Measurements from ENCODE around the gene URM1. TPM values are rescaled to one million over a fixed set of nuclear protein-coding genes. Genes with fewer than 3 reads are reported as not detected.

URM1 gene
- total RNA-seq, 1 experiment from 2014 or later = 45.4 TPM

DNA sequence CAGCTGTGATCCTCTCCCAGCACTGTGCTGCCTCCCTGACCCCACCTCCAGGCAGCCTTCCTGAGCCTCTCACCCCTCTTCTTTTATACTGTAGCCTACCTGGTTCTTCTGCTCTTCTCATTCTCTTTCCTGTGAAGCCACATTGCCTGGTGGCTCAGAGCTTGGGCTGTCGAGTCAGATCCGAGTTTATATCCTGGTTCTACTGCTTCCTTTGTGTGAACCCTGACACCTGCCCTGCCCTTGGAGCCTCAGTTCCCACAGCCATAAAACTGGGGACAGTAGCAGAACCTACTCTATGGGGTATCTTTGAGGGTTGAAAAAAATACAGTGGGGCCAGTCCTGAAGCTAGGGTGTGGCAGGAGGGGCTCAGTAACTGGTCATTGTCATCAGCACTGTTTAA is 22.0 kb upstream of the URM1 start:
- POLR2A ChIA-PET = no interaction called here
- H3K9me3 ChIP-seq (ENCODE audit: control insufficient read depth, insufficient read depth, low read depth, low read length) = no peaks in the 10 kb centered on the region
- in situ Hi-C loops (cut with HindIII; ENCODE audit: low pct_unique_long_range_greater_than_20kb, low sequenced_read_pairs) = no loop called here
- DNase-seq (ENCODE audit: low read depth, low spot score) (no peak), ATAC-seq (no peak)
- no peaks in the 10 kb centered on the region for H3K4me1 ChIP-seq (ENCODE audit: control insufficient read depth, insufficient read depth, low read length)
- no TSS peak for BruUV-seq (replicated peaks)
- H3K27ac ChIP-seq (ENCODE audit: low read length) = no peak overlapping the region
- H3K4me3 ChIP-seq (ENCODE audit: low read depth in 2 of 2, low read length in 2 of 2) = no peak overlapping the region
- H3K36me3 ChIP-seq (ENCODE audit: control insufficient read depth, insufficient read depth, low read length) = no peaks in the 10 kb centered on the region
- TF ChIP-seq, protein P1, sequence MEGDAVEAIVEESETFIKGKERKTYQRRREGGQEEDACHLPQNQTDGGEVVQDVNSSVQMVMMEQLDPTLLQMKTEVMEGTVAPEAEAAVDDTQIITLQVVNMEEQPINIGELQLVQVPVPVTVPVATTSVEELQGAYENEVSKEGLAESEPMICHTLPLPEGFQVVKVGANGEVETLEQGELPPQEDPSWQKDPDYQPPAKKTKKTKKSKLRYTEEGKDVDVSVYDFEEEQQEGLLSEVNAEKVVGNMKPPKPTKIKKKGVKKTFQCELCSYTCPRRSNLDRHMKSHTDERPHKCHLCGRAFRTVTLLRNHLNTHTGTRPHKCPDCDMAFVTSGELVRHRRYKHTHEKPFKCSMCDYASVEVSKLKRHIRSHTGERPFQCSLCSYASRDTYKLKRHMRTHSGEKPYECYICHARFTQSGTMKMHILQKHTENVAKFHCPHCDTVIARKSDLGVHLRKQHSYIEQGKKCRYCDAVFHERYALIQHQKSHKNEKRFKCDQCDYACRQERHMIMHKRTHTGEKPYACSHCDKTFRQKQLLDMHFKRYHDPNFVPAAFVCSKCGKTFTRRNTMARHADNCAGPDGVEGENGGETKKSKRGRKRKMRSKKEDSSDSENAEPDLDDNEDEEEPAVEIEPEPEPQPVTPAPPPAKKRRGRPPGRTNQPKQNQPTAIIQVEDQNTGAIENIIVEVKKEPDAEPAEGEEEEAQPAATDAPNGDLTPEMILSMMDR (IDR thresholded peaks at IDR 0.05) = no peak
- TF ChIP-seq SIN3A (IDR thresholded peaks at IDR 0.05; ENCODE audit: borderline replicate concordance, insufficient read depth, low read depth, low read length) (no peak), POLR2AphosphoS5 (IDR thresholded peaks at IDR 0.05; ENCODE audit: low read depth, low read length) (no peak), TCF7L2 (IDR thresholded peaks at IDR 0.05; ENCODE audit: low read depth, low read length) (no peak)
- TF ChIP-seq, protein P2, sequence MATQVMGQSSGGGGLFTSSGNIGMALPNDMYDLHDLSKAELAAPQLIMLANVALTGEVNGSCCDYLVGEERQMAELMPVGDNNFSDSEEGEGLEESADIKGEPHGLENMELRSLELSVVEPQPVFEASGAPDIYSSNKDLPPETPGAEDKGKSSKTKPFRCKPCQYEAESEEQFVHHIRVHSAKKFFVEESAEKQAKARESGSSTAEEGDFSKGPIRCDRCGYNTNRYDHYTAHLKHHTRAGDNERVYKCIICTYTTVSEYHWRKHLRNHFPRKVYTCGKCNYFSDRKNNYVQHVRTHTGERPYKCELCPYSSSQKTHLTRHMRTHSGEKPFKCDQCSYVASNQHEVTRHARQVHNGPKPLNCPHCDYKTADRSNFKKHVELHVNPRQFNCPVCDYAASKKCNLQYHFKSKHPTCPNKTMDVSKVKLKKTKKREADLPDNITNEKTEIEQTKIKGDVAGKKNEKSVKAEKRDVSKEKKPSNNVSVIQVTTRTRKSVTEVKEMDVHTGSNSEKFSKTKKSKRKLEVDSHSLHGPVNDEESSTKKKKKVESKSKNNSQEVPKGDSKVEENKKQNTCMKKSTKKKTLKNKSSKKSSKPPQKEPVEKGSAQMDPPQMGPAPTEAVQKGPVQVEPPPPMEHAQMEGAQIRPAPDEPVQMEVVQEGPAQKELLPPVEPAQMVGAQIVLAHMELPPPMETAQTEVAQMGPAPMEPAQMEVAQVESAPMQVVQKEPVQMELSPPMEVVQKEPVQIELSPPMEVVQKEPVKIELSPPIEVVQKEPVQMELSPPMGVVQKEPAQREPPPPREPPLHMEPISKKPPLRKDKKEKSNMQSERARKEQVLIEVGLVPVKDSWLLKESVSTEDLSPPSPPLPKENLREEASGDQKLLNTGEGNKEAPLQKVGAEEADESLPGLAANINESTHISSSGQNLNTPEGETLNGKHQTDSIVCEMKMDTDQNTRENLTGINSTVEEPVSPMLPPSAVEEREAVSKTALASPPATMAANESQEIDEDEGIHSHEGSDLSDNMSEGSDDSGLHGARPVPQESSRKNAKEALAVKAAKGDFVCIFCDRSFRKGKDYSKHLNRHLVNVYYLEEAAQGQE (IDR thresholded peaks at IDR 0.05; ENCODE audit: insufficient read depth in 1 of 2, low read depth in 2 of 2, low read length in 1 of 2) = no peak
- H3K27me3 ChIP-seq (ENCODE audit: control insufficient read depth, insufficient read depth, low read length) = no peaks in the 10 kb centered on the region
- CTCF ChIA-PET = no interaction called here
- intact Hi-C loops (cut with micrococcal nuclease; ENCODE audit: unreplicated experiment) = loop anchor here (10.0 kb wide), 1 partner anchor 54 kb away; no protein-coding TSS in a partner anchor

DNA sequence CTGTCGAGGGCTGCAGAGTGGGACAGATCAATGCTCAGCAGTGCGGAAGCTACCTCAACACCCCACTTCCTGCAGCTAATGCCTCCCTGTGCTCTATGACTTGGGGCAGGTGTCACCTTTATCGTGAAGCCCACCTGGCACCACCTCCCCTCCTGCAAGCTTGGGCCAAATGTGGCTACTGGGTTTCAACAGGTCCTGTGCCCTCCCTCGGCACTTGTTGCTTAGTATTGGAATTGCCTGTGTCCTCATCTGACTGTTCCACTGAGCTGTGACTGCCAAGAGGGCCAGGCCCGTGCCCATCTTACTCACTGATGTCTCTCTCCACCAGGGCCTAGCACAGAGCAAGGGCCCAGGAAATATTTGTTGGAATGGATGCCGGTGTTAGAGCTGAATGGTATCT is 21.4 kb upstream of the URM1 start:
- Histone ChIP-seq H3K4me1 (ENCODE audit: control insufficient read depth, insufficient read depth, low read length) (no peaks in the 10 kb centered on the region), H3K27me3 (ENCODE audit: control insufficient read depth, insufficient read depth, low read length) (no peaks in the 10 kb centered on the region), H3K36me3 (ENCODE audit: control insufficient read depth, insufficient read depth, low read length) (no peaks in the 10 kb centered on the region), H3K9me3 (ENCODE audit: control insufficient read depth, insufficient read depth, low read depth, low read length) (no peaks in the 10 kb centered on the region), H3K4me3 (ENCODE audit: low read depth in 2 of 2, low read length in 2 of 2) (no peak overlapping the region), H3K27ac (ENCODE audit: low read length) (no peak overlapping the region)
- intact Hi-C loops (cut with micrococcal nuclease; ENCODE audit: unreplicated experiment) (loop anchor here (10.0 kb wide), 1 partner anchor 55 kb away; no protein-coding TSS in a partner anchor), in situ Hi-C loops (cut with HindIII; ENCODE audit: low pct_unique_long_range_greater_than_20kb, low sequenced_read_pairs) (no loop called here)
- CTCF ChIA-PET = no interaction called here
- ATAC-seq (no peak), DNase-seq (ENCODE audit: low read depth, low spot score) (no peak)
- TF ChIP-seq, protein P1 (IDR thresholded peaks at IDR 0.05) = no peak
- TF ChIP-seq, protein P2 (IDR thresholded peaks at IDR 0.05; ENCODE audit: insufficient read depth in 1 of 2, low read depth in 2 of 2, low read length in 1 of 2) = no peak
- TF ChIP-seq SIN3A (IDR thresholded peaks at IDR 0.05; ENCODE audit: borderline replicate concordance, insufficient read depth, low read depth, low read length) = no peak
- TF ChIP-seq TCF7L2 (IDR thresholded peaks at IDR 0.05; ENCODE audit: low read depth, low read length) = no peak
- TF ChIP-seq POLR2AphosphoS5 (IDR thresholded peaks at IDR 0.05; ENCODE audit: low read depth, low read length) = no peak
- POLR2A ChIA-PET = no interaction called here
- BruUV-seq (replicated peaks) = no TSS peak

Data from Panc1 (cell line).